ENCODE measurements around the gene DOCK2. TPM values are rescaled to one million over a fixed set of nuclear protein-coding genes. Genes with fewer than 3 reads are reported as not detected.

The DOCK2 gene
- total RNA-seq, 1 donor from 2014 or later, result 217 TPM

DNA sequence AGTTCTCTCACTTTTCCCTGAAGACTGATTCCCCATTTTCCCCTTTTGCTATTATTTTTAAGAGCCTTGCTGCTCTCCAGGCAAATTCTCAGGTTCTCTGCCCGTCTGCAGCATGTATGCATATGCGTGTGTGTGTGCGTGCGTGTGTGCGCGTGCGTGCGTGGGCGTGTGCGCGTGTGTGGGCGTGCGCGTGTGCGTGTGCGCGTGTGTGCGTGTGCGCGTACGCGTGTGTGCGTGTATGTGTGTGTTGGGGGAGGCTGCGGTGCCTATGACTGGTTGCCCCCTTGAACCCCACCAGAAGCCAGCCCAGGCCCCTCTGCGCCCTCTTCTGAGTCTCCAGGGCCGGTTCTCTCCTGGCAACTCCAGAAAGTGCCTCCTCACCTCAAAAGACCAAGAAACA, 467.6 kb downstream of the DOCK2 start:
- no peak for DNase-seq (ENCODE audit: low spot score)
- peaks cover 14% of the 10 kb centered on the region for H3K27me3 Mint-ChIP-seq (ENCODE audit: low read depth)

DNA sequence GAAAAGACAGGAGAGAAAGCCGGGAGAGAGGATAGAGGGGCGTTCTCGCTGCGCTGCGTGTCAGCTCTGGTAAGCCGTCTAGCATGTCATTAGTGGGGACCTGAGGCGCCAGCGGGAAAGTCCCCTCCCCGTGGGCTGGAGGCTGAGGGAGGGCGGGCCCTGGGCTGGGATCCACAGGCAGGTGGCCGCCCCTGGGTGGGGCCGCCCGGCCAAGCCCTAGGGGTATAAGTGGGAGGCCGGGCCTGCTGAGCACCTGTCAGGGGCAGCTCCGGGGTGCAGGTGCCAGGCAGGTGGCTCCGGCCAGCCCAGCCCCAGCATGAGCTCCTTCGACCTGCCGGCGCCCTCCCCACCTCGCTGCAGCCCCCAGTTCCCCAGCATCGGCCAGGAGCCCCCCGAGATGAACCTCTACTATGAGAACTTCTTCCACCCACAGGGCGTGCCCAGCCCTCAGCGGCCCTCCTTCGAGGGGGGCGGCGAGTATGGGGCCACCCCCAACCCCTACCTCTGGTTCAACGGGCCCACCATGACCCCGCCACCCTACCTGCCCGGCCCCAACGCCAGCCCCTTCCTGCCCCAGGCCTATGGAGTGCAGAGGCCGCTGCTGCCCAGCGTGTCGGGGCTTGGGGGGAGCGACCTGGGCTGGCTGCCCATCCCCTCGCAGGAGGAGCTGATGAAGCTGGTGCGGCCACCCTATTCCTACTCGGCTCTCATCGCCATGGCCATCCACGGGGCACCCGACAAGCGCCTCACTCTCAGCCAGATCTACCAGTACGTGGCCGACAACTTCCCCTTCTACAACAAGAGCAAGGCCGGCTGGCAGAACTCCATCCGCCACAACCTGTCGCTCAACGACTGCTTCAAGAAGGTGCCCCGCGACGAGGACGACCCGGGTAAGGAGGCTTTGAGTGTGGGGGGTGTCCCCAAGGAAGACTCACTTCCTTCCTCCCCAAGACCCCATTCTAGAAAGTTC, 468.9 kb downstream of the DOCK2 start, which contains the start of gene FOXI1:
TSS of gene FOXI1 (plus strand) at position 256 of the 970 bp plus-strand sequence. CDS start at position 317, 61 bp downstream.
- DNase-seq (ENCODE audit: low spot score), result no peak
- no peak within 1 kb of the TSS for H3K27ac Mint-ChIP-seq
- no peak within 1 kb of the TSS for H3K4me3 Mint-ChIP-seq (ENCODE audit: low read depth)
- peaks cover 9% of the 10 kb centered on the region for H3K27me3 Mint-ChIP-seq (ENCODE audit: low read depth)
- no peaks in the 10 kb centered on the region for H3K36me3 Mint-ChIP-seq (ENCODE audit: low read depth)
- no peaks in the 10 kb centered on the region for H3K4me1 Mint-ChIP-seq (ENCODE audit: low read depth)
- no peaks in the 10 kb centered on the region for H3K9me3 Mint-ChIP-seq
- intact Hi-C loops (cut with micrococcal nuclease), result loop anchor here (10.0 kb wide), 1 partner anchor 229 kb away; no protein-coding TSS in a partner anchor

More for the DNA sequence above, 467.6 kb downstream of the DOCK2 start:
- H3K4me3 Mint-ChIP-seq (ENCODE audit: low read depth), result no peak overlapping the region
- H3K36me3 Mint-ChIP-seq (ENCODE audit: low read depth), result no peaks in the 10 kb centered on the region
- H3K9me3 Mint-ChIP-seq, result no peaks in the 10 kb centered on the region
- no peak overlapping the region for H3K27ac Mint-ChIP-seq
- H3K4me1 Mint-ChIP-seq (ENCODE audit: low read depth), result no peaks in the 10 kb centered on the region
- intact Hi-C loops (cut with micrococcal nuclease), result loop anchor here (5.0 to 10.0 kb wide), 2 partner anchors 230 to 318 kb away; no protein-coding TSS in a partner anchor

DNA sequence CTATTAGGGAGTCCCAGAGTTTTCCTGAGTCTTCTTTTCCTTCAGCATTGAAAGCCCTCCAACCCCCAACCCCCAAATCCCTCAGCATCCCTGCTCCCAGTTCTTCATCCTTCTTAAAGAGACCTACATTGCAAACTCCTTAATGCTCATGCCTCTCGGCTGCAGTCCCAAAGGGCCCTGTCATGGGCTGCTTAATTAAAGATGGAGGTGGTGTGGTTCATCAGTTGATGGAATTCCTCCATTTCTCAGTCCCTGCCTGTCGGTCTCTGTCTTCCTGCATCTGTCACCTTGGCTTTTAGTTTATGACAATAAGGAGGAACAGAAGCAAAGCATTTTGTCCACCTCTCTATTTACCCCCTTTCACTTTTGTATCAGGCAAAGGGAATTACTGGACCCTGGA, 470.6 kb downstream of the DOCK2 start:
- Mint-ChIP-seq H3K4me3 (ENCODE audit: low read depth) (no peak overlapping the region), H3K4me1 (ENCODE audit: low read depth) (no peaks in the 10 kb centered on the region), H3K36me3 (ENCODE audit: low read depth) (no peaks in the 10 kb centered on the region), H3K27me3 (ENCODE audit: low read depth) (peaks cover 9% of the 10 kb centered on the region), H3K9me3 (no peaks in the 10 kb centered on the region), H3K27ac (no peak overlapping the region)
- intact Hi-C loops (cut with micrococcal nuclease), result loop anchor here (10.0 kb wide), 1 partner anchor 227 kb away; no protein-coding TSS in a partner anchor
- DNase-seq (ENCODE audit: low spot score), result no peak

DNA sequence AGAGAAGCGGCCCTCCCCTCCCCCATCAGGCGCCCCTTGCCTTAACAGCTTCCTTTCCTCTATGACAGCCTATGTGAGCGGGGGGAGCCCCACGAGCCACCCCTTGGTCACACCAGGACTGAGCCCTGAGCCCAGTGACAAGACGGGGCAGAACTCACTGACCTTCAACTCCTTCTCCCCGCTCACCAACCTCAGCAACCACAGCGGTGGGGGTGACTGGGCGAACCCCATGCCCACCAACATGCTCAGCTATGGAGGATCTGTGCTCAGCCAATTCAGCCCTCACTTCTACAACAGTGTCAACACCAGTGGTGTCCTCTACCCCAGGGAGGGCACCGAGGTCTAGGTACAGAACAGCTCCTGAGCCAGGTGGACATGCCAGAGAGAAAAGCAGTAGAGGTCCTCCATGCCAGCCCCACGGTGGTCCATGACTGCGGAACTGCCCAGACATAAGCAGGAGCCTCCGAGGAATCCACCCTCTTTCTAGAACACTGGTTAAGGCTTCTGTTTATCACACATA, 471.3 kb downstream of the DOCK2 start:
- Mint-ChIP-seq H3K9me3 (no peaks in the 10 kb centered on the region), H3K36me3 (ENCODE audit: low read depth) (no peaks in the 10 kb centered on the region), H3K27me3 (ENCODE audit: low read depth) (peaks cover 9% of the 10 kb centered on the region), H3K4me3 (ENCODE audit: low read depth) (no peak overlapping the region), H3K4me1 (ENCODE audit: low read depth) (no peaks in the 10 kb centered on the region), H3K27ac (no peak overlapping the region)
- intact Hi-C loops (cut with micrococcal nuclease), result loop anchor here (10.0 kb wide), 1 partner anchor 226 kb away; no protein-coding TSS in a partner anchor
- no peak for DNase-seq (ENCODE audit: low spot score)

DNA sequence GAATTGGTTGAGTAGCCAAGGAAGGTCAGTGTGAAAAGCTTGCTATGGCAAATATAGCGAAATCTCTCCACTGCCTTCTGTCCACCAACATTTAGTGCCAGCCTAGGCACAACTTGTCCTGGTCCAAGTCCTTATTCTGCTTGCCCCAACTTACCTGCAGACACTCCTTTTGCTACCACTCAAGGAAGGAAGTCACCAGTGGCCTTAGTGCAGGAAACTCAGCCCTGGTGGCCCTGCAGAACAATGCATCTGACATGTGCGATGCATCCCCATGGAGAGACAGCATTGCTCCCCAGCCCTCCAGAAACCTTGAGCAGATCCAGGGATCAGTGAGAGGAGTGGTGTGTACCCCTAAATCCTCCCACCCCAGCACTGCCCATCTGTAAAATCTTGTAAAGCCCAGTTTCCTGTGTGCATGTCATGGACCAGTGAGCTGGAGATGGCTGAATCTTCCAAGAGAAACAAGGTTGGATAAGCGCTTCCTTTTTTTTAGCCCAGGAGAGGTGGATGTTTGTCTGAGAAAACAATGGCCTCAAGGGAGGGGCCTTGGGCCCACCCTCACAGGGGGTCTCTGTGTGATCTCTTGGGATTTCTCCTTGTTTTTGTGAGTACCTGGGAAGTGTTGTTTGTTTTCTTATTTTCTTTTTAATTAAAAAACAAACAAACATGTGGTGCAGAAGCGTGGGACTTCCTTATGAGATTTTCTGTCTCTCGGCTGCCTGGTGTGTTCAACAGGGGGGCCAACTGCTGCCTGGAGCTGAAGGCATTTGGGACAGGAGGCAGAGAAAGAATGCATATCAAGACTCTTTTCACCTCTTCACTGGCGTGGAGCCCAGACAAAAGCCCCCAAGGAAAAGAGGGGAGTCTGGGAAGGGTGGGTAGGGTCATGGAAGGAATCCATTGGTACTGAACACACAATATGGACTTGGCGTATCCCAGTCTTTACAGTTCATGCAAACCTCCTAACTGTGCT, 472.3 kb downstream of the DOCK2 start:
- intact Hi-C loops (cut with micrococcal nuclease), result loop anchor here (10.0 kb wide), 1 partner anchor 225 kb away; no protein-coding TSS in a partner anchor
- Mint-ChIP-seq H3K9me3 (no peaks in the 10 kb centered on the region), H3K27ac (no peak overlapping the region), H3K4me3 (ENCODE audit: low read depth) (no peak overlapping the region), H3K27me3 (ENCODE audit: low read depth) (peaks cover 6% of the 10 kb centered on the region), H3K4me1 (ENCODE audit: low read depth) (no peaks in the 10 kb centered on the region), H3K36me3 (ENCODE audit: low read depth) (no peaks in the 10 kb centered on the region)
- DNase-seq (ENCODE audit: low spot score), result no peak

DNA sequence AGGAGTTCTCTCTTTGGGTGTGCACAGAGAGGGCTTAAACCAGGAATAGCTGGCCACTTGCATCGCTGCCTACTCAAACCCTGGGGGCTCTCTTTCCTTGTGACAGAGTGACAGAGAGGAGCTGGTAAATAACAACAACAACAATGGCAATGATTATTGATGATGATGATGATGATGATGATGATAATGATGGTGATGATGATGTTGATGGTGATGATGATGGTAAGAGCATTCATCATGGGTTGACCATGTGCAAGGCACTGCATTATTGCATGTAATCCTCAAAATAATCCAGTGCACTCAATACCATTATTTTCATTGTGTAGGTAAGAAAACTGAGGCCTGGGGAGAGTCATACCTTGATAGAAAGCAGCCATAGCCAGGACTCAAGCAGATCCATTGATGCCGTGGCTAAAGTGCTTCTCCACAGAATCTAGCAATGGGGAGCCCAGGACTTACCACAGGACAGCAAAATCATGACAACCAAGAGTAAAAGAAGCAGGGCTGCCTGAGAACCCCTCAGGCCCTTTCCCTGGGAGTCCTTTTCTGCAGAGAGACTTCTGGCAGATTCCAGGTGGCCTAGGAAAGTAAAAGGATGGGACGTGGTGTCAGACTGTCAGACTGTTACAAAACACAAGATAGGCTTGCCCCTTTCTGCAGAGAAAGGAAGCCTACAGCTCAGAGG, 473.5 kb downstream of the DOCK2 start:
- Mint-ChIP-seq H3K4me1 (ENCODE audit: low read depth) (no peaks in the 10 kb centered on the region), H3K36me3 (ENCODE audit: low read depth) (no peaks in the 10 kb centered on the region), H3K4me3 (ENCODE audit: low read depth) (no peak overlapping the region), H3K27me3 (ENCODE audit: low read depth) (peaks cover 2% of the 10 kb centered on the region), H3K9me3 (no peaks in the 10 kb centered on the region), H3K27ac (no peak overlapping the region)
- intact Hi-C loops (cut with micrococcal nuclease), result no loop called here
- DNase-seq (ENCODE audit: low spot score), result no peak

DNA sequence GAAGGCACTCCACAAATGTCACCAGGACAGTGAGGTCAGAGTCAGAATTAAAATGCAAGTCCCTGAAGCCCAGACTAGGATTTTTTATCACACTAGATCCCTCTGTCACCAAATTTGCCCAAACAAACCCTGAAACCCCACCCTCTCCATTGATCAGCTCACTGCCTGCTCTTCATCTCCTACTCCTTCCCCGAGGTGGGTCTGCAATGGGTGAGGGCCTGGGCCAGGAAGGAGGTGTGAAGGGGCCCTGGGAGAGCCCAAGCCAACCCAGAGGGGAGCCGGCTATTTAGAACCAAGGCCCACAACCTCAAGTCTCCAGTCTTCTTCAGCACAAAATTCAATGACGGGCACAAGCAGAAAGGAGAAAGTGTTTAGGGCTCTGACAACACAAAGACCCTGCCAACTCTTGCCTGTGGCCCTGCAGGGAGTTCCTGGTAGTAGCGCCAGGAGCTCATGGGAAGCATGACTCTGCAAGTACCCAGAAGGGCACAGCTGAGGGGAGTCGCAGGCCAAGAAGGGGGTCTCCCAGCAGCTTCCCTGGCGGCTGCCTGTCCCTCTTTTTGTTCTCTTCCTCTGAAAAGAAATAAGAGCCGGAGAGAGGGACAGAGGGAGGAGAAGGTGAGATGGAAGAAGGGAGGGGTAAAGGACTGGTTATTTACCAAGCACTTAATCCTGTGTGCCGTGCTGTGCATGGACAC, 474.2 kb downstream of the DOCK2 start:
- no peaks in the 10 kb centered on the region for H3K9me3 Mint-ChIP-seq
- no peaks in the 10 kb centered on the region for H3K4me1 Mint-ChIP-seq (ENCODE audit: low read depth)
- no peak for DNase-seq (ENCODE audit: low spot score)
- H3K36me3 Mint-ChIP-seq (ENCODE audit: low read depth), result no peaks in the 10 kb centered on the region
- H3K27ac Mint-ChIP-seq, result no peak overlapping the region
- H3K4me3 Mint-ChIP-seq (ENCODE audit: low read depth), result no peak overlapping the region
- intact Hi-C loops (cut with micrococcal nuclease), result no loop called here
- peaks cover 2% of the 10 kb centered on the region for H3K27me3 Mint-ChIP-seq (ENCODE audit: low read depth)

DNA sequence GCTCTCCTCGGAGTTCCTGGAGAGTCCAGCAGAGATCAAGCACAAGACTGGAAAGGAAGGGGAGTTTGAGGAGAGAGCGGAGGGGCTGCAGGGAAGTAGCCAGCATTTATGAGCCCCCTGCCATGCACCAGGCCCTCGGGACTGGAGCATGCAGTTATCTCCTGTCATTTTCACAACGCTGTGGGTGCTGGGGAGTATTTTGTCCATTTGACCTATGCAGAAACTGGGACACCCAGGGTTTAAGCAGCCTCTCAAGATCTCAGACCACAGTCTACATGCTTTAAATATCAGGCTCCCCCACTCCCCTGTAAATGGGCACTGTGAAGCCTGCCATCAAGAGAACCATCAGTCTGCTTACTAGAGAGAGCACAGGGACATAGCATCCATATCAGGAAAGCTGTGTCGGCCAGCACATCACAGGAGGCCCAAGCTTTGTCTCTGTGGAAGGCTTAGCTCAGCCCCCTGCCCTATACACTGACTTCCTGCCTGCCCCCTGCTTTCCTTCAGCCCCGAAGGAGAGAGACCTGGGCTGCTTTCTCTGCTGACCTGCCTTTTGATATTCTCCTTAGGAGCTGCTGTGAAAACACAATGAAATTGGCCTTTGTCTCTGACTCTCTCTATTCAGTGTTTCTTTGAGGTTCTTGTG, 475.9 kb downstream of the DOCK2 start:
- Mint-ChIP-seq H3K4me3 (ENCODE audit: low read depth) (no peak overlapping the region), H3K36me3 (ENCODE audit: low read depth) (no peaks in the 10 kb centered on the region), H3K27ac (no peak overlapping the region), H3K27me3 (ENCODE audit: low read depth) (peaks cover 4% of the 10 kb centered on the region), H3K4me1 (ENCODE audit: low read depth) (no peaks in the 10 kb centered on the region), H3K9me3 (no peaks in the 10 kb centered on the region)
- intact Hi-C loops (cut with micrococcal nuclease), result no loop called here
- DNase-seq (ENCODE audit: low spot score), result no peak

DNA sequence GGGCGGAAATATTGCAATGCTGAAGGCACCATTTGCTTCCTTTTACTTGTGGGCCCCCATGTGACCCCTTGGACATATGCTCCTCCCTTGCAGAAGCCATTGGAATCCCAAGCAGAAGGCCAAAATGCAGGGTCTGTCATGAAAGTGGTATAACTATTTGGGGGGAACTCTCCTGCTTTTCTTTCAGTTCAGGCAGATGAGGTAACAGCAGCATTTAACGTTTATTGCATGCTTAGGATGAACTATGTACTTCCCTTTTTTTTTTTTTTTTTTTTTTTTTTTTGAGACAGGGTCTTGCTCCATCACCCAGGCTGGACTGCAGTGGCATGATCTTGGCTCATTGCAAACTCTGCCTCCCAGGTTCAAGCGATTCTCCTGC, 476.4 kb downstream of the DOCK2 start:
- intact Hi-C loops (cut with micrococcal nuclease), result no loop called here
- Mint-ChIP-seq H3K36me3 (ENCODE audit: low read depth) (no peaks in the 10 kb centered on the region), H3K4me3 (ENCODE audit: low read depth) (no peak overlapping the region), H3K27me3 (ENCODE audit: low read depth) (peaks cover 2% of the 10 kb centered on the region), H3K4me1 (ENCODE audit: low read depth) (no peaks in the 10 kb centered on the region), H3K9me3 (no peaks in the 10 kb centered on the region), H3K27ac (no peak overlapping the region)
- DNase-seq (ENCODE audit: low spot score), result no peak

DNA sequence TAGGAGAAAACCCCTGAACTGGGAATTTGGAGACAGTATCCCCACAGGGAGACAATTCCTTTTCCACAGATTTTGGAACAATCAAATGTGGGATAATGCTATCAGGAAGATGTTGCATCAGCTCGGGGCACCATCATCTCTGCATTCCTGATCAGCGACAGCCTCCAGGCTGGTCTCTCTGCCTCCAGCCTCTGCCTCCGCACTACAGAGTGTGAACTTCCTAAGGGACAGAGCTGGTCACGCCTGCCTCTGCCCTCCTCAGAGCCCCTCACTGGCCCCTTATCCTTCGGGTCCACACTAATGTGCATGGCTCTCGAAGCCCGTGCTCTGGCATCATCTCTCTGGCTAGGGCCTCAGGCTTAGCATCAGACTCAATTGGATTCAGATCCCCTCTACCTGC, 477.2 kb downstream of the DOCK2 start:
- H3K9me3 Mint-ChIP-seq, result no peaks in the 10 kb centered on the region
- no peak for DNase-seq (ENCODE audit: low spot score)
- no peak overlapping the region for H3K27ac Mint-ChIP-seq
- H3K36me3 Mint-ChIP-seq (ENCODE audit: low read depth), result no peaks in the 10 kb centered on the region
- H3K4me3 Mint-ChIP-seq (ENCODE audit: low read depth), result no peak overlapping the region
- H3K4me1 Mint-ChIP-seq (ENCODE audit: low read depth), result no peaks in the 10 kb centered on the region
- intact Hi-C loops (cut with micrococcal nuclease), result no loop called here
- H3K27me3 Mint-ChIP-seq (ENCODE audit: low read depth), result peaks cover 4% of the 10 kb centered on the region

DNA sequence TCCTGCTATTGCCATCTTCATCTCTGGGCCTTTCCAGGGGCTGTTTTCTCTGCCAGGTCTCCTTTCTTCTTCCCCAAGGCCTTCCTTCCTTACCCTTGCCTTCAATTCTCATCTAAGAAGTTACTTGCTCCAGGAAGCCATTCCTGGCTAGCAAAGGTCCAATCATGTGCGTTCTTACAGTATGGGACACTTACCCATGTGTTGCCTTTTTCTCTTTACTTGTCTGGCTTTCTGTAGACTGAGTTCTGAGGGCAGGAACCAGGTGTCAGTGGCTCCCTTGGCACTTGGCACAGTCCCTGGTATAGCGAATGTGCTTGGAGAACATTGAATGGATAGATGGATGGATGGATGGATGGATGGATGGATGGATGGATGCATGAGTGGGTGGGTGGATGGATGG, 478.9 kb downstream of the DOCK2 start:
- no peak for DNase-seq (ENCODE audit: low spot score)
- Mint-ChIP-seq H3K27ac (no peak overlapping the region), H3K36me3 (ENCODE audit: low read depth) (no peaks in the 10 kb centered on the region), H3K27me3 (ENCODE audit: low read depth) (peaks cover 7% of the 10 kb centered on the region), H3K4me3 (ENCODE audit: low read depth) (no peak overlapping the region), H3K4me1 (ENCODE audit: low read depth) (no peaks in the 10 kb centered on the region), H3K9me3 (no peaks in the 10 kb centered on the region)
- intact Hi-C loops (cut with micrococcal nuclease), result no loop called here

Data from activated T-helper 2 cell treated with anti-CD3 and anti-CD28 coated beads, Interferon-gamma antibody, Interleukin-2, Interleukin-4, amounts not matched to agents 10 μg/mL and 5 μg/mL and 100 μg/mL, durations not matched to agents 14 hours and 24 hours and 36 hours (primary cell).